Cortex of kidney (tissue), 1 donor: Measurements from ENCODE around the gene MAP3K4.

ENCODE experiments used
- DNase-seq: peaks from one replicate; lab custom pipeline; 2025; lab: John Stamatoyannopoulos, UW

The MAP3K4 gene

DNA sequence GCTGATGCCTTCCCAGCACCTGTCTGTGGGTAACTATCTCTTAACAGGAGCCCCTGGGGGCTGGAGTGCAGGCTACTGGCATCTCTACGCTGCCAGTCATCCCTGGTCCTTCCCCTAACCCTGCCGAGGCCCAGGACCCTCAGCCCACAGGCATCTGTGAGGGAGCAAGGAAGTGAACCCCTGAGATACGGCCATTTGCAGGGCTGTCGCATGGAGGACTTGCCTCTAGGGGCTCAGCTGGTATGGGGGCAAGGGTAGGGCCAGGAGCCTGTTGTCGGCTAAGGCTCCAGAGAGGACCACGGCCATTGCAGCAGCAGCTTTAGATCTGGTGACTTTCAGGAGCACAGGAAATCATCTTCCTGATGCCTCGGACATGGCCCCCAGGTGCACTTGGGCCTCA, 49.7 kb downstream of the MAP3K4 start:
- no peak for DNase-seq

DNA sequence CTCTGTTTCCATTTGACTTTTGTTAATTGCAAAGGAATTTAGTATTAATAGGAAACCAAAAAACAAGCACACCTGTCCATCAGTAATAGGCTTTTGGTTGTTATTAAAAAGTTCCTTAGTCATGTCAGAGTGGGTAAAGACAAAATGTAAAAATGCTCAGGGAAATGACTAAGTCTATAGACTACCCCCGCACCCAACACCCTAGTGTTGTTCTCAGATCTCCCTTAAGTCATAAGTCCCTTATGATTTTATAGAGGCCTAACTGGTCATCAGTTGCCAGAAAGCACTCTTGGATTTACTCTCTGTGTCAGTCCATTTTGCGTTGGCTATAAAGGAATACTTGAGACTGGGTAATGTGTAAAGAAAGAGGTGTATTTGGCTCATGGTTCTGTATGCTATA, 52.8 kb downstream of the MAP3K4 start:
- DNase-seq: no peak

DNA sequence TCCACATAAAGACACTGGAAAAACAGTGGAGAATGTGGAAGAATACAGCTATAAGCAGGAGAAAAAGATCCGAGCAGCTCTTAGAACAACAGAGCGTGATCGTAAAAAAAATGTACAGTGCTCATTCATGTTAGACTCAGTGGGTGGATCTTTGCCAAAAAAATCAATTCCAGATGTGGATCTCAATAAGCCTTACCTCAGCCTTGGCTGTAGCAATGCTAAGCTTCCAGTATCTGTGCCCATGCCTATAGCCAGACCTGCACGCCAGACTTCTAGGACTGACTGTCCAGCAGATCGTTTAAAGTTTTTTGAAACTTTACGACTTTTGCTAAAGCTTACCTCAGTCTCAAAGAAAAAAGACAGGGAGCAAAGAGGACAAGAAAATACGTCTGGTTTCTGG, 57.1 kb downstream of the MAP3K4 start:
- no peak for DNase-seq

DNA sequence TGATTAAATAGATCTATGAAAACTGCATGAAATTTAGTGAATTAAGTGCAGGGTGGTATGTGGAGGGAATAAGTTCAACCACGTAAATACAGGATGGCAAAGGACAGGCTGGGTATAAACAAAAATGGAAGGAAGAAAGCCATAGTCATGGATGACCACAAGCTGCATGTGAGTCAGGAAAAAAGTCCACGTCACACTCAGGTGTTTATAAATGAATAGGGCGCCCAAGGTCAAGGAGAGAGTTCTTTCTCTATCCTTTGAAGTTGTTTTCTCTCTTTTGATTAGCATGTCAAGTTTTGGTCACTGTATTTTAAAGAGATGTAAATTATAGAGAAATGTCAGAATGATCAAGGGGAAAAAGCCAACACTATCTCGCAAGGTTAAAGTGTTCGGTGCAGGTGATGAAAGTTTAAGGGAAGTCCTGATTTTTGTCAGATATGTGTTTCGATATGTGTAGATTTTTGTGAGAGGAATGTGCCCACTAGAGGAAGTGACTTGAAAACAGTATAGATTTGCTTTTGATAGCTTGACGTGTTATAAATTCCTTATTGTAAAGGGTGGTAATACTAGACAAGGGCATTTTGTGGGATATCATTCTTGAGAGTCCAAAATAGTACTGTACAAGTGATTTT, 58.7 kb downstream of the MAP3K4 start:
- no peak for DNase-seq

DNA sequence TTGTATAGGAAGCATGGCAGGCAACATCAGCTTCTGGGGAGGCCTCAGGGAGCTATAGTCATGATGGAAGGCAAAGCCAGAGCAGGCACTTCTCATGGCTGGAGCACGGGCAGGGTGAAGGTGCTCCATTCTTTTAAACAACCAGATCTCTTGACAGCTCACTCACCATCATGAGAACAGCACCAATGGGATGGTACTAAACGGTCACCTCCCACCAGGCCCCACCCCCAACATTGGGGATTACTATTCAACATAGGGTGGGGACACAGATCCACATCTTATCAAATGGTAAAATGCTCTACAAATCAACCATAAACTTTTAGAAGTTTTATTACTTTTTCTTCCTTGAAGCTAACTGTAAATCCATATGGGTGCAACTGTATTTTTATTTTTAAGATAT, 61.5 kb downstream of the MAP3K4 start:
- DNase-seq: no peak

DNA sequence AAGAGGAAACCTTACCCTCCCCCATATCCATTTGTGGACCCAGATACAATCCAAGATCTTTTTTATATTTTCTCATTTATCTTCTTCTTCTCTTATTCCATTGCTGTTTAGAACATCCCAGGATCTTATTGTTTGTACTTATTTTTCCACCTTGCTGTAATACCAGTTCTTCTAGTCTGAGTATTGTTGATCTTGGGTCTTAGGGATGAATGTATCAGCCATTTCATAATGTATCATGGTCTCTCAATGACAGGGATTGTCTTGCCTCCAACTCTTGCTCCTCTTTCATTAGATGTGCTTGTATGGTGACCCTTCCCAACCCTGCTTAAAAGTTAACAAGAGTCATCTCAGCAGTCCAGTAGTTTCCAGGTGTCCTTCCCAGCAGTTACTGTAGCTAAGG, 63.3 kb downstream of the MAP3K4 start:
- no peak for DNase-seq

DNA sequence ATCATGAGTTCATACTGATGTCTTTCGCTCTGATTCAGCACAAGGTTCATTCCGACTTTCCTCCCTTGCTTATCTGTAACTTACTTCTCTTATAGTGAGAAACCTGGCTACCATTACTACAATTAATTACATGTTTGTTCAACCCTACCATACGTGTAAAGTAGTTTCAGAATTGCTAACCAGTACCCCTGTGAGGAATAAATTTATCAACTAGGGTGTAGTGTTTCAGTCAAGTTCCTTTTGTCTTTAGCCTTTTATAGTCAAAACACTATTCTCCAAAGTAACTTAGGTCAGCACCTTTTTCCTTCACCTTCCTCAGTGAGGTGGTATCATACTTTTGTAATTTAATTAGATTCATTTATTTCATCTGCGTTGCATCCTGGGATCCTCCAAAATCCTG, 64.9 kb downstream of the MAP3K4 start:
- DNase-seq: no peak

DNA sequence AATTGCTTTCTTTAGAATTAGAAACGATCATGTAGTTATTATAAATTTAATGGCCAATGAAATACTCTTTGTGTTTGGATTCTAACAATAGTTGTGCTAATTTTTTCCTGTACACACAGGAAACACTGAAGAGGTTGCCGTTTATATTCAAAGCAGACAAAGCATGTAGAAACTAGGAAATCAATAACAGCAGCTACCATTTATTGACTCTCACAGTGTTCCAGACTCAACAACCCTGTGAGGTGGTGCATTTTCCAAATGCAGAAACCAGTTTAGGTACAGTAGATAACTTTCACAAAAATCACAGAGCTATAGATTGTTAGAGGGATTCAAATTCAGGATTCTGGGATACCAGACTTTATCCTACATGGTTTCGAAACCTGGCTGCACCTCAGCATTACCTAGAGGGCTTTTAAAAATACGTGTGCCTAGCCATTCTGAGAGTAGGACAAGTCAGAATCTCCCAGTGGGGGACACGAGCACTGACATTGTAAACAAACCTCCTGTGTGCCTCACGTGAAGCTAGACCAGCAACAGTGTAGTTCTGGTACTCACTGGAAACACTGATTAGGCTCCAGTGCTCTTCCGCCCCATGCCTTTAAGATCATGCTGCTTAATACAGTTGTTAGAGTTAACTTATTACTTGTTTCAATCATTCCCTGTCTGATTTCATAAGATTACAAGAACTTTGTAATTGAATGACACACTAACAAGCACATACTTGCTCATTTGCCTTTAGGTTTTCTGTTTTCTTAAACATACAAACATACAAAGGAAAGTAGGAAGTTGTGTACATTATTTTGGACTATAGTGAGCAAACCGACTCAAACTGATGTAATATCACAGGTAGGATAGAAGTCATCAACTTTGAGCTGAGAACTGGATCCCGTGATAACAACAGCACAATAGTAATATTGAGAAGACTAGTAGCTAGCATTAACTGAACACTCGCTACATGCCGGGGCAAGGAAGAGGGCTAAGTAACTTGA, 65.8 kb downstream of the MAP3K4 start:
- no peak for DNase-seq

DNA sequence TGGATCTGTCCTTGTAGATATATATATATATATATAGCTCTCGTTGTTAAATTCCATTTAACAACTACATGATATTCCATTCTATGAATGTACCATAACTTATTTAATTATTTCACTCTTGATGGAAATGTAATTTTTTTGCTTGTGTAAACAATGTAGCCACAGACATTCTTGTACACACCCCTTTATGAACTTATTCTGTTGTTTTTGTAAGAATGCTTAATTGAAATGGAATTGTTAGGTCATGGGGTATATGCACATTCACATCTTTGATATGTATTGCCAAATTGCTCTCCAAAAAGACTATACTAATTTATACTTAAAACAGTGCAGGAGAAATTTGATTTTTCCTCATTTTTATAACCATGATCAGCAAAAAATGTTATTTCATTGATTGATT, 67.2 kb downstream of the MAP3K4 start:
- DNase-seq: no peak

DNA sequence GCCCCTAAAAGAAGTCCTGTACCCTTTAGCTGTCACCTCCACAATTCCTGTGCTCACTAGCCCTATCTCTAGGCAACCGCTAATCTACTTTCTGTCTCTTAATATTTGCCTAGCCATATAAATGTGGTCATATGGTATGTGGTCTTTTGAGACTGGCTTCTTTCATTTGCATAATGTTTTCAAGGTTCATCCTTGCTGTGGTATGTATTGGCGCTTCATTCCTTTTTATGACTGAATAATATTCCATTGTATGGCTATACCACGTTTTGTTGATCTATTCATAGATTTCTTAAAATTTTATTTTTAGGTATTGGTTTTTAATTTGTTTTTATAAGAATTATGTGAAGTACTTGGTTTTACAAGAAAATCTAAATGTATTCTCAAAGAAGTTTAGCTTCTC, 70.0 kb downstream of the MAP3K4 start:
- DNase-seq: no peak

DNA sequence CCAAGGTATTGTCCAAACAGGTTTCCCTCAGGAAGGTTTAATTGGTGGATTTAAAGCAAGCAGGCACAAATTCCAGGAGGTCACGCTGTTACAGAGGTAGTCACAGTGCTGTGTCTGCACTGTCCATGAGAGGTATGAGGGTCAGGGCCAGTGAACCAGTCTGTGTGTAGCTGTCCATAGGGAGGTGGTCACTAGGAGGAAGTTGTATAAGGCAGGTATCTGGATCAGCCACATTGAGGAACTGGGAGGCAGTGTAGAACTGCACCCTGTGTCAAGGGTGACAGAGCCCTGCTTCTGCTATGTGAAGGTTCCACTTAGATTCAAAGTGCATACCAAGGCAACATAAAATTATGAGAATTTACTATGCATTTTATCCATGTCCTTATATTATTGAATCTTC, 73.3 kb downstream of the MAP3K4 start:
- DNase-seq: no peak

DNA sequence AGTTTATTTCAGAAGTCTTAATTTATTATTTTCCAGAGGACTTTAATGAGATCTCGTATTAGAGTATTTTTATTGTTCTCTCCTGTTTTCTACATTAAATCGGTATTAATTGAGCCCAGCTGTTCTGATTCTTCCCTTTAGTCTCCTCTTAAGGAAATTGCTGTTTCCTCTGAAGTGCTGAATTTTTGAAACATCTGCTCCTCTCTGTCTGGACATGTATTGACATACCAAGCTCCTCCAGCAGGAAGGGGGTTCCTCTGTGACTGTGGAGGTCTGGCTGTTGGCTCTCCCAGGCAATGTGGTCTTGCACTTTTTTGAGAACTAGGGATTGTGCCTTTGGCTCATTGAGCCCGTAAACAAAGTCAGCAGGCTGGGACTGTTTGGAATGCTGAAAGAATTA, 74.9 kb downstream of the MAP3K4 start:
- no peak for DNase-seq

DNA sequence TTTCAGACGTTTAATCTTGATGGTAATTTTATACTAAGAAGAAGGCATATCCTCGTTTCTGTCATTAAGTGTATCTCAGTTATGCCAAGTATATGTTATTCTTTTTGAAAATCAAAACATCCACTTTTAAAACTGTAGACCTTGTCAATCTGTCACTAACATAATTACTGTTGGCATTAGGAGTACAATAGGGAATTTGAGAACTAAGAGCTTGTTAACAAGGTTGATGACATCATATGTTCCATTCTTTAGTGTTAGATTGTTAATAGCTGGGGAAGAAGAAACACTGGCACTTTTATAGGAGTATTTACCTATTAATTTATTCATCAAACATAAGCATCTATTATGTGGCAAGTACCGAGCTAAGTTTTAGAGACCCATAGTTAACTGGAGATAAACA, 76.2 kb downstream of the MAP3K4 start:
- no peak for DNase-seq

DNA sequence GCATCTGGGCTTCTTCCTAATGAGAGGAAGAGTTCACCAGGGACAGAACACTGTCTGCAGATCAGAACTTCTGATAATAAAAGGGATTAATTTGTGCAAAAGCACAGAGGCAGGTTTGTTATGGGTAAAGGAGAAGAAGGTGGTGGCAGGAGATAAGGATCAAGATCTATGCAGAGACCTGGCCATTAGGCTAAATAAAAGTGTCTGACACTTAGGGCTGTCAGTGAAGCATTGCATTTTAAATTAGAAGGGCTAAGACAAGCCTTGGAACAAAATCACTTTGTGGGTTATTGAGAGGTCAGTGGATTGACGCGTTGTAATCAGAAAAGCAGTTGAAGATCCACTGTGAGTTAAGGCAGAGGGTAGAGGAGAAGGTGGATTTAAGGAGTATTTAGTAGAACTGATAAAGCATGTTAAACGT, 76.8 kb downstream of the MAP3K4 start:
- no peak for DNase-seq

DNA sequence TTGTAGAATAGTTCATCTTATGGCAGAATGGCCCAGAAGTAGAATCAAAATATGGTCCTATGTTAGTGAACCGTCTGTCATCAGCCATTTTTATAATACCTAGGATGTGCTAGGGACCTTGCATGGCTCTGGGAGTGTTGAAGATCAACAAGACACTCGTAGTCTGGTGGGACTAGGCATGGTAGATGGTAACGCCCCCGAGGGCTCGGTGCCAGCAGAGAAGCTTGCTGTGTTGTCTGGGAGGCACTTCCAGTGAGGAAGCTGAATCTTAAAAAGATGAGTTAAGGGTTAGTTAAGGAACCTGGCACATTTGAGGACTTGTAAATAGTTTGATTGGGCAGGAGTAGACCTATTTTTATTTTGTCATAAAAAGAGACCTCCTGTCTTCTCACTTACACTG, 82.4 kb downstream of the MAP3K4 start:
- DNase-seq: no peak

DNA sequence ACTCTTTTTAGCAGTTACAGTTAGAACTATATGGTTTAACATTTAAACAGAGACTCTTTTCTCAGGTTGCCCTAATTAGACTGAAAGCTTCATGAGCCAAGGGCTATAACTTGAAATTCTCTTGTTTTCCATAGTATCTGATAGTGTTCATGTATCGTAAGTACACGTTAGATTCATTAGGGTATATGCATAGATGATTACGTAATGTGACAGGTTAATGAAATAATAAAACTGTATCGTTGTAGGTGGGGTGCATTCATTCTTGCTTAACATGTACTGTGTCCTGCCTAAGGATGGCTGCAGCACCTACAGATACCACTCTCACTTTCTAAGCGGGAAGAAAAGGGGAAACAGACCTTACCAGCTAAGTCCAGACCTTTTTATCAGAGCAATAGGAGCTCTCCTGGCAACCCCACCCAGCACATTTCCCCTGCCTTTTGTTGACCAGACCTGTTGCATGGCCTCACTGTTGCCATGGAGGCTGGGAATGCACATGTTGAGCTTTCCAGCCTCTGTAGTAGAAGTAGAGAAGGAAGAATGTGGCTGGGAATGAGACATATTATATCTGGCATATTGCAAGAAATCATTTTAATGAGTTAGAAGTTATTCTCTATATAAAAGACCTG, 83.0 kb downstream of the MAP3K4 start:
- DNase-seq: no peak

DNA sequence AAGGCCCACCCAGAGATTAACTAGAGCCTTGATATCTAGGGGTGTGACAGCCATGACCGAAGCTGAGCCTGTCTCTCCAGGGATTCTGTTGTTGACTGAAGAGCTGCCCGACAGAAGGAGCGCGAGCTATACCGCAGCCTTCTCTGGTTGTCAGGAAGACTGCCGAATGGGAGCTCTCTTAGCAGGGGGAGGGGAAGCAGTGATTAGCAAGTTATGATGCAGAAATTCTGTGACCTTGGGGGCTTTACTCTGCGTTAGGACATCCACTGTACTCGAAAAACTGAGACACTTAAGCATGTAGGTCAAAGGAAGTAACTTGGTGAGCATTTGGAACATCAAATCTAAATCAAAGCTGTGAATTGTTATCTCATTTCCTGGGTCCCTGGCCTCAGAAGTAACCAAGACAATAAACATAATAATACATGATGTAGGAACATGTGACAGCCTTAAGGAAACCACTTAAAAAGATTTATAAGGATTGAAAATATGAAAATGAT, 84.7 kb downstream of the MAP3K4 start:
- no peak for DNase-seq

DNA sequence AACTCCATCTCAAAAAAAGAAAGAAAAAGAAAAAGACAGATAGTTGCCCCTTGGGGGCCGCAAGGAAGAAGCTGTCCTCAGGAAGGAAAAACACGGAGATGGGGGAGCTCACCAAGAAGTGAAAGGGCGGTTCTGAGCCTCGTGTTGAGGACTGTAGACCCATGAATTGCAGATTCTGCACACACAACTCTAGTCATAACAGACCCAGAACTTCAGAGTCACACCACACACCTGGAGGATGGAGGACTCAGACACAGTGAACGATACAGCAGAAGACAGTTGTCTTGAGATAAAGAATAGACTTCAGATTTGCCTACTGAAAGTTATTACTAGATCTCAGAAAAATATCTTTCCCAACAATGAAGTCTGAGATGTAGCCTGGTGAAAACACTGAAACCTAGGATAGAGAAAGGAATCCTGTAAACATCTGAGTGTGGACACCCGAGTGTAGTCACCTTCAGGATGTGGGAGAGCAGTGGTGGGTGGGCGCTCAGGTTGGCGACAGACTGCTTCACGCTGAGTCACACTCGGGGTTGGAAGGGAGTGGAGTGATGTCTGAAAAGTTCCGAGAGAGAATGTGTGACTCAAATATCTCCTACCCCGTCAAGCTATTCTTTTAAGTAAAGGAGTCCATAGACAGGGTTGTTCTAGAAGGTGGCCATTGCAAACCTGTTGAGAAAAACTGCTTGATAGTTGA, 88.1 kb downstream of the MAP3K4 start:
- DNase-seq: no peak

DNA sequence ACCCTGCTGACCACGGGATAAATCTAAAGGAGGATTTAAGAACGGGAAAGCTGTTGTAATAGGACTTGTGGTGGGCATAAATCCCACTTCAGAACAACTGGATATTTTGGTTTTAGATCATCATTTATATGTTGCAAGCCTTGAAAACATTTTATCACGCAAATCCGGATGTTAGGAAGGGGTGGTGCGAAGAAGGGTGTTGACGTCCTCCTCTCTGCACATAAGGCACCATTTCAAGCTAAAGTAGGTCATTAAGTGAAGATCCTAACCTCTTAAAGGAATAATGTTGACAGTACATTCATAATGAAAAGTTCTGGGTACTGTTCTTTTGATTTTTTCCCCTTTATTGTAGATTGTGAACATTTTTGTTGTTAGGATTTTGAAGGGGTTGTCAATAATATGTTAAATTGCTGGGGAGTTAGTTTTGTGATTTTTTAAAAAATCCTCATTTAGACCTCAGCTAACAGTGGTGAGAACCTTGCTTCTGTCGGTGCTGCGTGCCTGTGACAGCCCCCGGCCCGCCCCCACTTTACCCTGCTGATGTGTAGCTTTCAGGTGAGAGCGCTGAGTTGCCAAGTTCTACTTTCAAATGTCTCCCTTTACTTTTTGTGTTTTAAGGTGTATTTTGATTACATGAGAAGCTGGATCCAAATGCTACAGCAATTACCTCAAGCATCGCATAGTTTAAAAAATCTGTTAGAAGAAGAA, 88.8 kb downstream of the MAP3K4 start:
- DNase-seq: no peak

DNA sequence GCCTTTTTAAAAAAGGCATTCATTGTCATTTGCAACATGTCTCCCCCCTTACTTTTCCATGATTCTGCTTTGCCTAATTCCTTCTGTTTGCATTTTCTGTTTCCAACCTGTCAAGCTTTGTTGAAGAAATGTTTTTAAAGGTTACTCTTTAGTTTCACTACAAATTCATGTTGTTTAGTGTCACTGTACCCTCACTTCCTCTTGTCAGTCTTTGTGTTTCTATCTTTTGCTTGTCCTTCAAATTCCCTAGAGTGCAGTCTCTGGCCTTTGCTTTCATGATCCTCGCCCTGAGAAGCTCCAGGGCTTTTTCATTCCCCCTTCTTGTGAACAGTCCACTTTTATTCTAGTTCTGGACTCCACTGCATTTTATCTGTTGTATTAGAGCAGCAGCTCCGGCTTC, 90.6 kb downstream of the MAP3K4 start:
- DNase-seq: no peak

DNA sequence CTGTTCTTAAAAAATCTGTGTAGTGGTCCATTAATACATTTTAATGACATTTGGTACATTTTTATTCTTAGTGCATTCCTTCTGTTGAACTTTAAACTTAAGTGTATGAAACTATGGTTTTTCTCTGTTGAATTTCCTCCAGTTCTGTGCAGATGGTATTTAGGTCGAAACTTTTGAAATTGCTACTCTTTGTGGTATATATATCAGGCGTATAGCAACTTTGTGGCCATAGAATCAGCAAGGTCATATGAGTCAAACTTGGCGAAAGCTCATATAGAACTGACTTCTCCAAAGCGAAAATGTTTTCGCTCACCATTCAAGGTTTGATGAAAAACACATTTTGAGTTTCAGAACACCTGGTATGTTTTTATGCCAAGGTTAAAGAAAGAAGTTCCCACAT, 93.7 kb downstream of the MAP3K4 start:
- no peak for DNase-seq
